ENCODE results near the gene FAM53B.
A peak's percentile ranks its signal among the peaks of the same experiment; 100 is the strongest.

FAM53B gene

DNA sequence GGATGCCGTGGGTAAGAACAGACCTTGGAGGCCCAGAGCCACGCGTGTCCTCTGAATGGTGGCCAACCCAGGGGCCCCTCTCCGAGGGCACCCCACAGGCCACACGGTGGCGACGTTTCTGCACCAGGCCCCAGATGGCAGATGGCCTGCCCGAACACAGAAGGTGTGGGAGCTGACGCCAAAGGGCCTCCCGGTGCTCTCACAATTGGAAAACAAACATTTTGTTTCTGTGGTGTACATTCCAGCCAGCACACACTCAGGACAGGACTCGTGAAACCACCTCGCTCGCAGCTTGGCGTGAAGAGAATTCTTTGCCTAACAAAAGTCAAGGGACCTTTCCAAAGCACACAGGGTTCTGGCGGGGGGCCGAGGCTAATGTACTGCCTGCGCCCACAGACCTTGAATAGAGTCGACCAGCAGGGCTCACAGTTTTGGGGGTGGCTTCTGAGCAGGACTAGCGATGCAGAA lies 112.1 kb downstream of the FAM53B start:
- DNase-seq (ENCODE audit: low read depth in 2 of 2): peak in 1 of 2 donors; percentile 31
- no peak overlapping the region for H3K4me3 ChIP-seq (replicated peaks in 1 of 2; ENCODE audit: low read depth in 2 of 2, low read length in 2 of 2)
- TF ChIP-seq, protein P1, sequence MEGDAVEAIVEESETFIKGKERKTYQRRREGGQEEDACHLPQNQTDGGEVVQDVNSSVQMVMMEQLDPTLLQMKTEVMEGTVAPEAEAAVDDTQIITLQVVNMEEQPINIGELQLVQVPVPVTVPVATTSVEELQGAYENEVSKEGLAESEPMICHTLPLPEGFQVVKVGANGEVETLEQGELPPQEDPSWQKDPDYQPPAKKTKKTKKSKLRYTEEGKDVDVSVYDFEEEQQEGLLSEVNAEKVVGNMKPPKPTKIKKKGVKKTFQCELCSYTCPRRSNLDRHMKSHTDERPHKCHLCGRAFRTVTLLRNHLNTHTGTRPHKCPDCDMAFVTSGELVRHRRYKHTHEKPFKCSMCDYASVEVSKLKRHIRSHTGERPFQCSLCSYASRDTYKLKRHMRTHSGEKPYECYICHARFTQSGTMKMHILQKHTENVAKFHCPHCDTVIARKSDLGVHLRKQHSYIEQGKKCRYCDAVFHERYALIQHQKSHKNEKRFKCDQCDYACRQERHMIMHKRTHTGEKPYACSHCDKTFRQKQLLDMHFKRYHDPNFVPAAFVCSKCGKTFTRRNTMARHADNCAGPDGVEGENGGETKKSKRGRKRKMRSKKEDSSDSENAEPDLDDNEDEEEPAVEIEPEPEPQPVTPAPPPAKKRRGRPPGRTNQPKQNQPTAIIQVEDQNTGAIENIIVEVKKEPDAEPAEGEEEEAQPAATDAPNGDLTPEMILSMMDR (IDR thresholded peaks at IDR 0.05; ENCODE audit: low read depth, low read length): peak; percentile 37

DNA sequence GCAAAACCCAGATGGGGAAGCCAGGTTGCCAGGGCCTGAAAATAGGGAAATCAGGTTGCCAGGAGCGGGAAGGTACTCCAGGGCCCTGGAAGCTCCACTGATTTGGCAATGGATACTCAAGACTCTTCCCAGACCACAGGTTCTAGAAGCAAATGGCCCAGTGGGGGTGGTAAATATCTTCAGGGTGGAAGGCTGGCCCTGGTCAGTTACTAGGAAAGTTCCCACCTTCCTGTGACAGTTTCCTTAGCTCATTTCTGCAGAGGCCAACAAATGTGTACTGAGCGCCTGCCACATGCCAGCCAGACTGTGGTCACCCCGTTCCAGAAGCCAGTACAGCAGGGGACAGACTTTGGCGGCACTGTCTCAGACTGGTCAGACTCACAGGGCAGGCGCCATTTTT lies 113.6 kb downstream of the FAM53B start:
- H3K4me3 ChIP-seq (replicated peaks in 1 of 2; ENCODE audit: low read depth in 2 of 2, low read length in 2 of 2): no peak overlapping the region
- TF ChIP-seq, protein P1 (IDR thresholded peaks at IDR 0.05; ENCODE audit: low read depth, low read length): no peak
- DNase-seq (ENCODE audit: low read depth in 2 of 2): no peak

DNA sequence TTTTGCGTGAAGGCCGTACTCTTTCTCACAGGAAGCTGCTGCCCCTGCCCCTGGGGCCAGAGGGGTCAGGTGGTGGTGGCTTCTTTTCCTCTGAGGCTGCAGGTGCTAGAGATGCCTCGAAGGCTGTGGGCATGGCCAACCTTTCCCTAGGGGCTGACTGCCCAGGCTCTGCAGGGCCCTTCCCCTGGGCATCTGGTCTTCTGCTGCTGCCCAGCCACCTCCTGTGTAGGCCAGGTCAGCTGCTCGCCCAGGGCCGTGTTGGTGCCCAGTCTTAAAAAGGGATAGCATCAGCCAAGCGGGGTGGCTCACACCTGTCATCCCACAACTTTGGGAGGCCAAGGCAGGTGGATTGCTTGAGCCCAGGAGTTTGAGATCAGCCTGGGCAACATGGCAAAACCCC lies 114.3 kb downstream of the FAM53B start:
- no peak for DNase-seq (ENCODE audit: low read depth in 2 of 2)
- H3K4me3 ChIP-seq (replicated peaks in 1 of 2; ENCODE audit: low read depth in 2 of 2, low read length in 2 of 2): no peak overlapping the region
- TF ChIP-seq, protein P1 (IDR thresholded peaks at IDR 0.05; ENCODE audit: low read depth, low read length): no peak

DNA sequence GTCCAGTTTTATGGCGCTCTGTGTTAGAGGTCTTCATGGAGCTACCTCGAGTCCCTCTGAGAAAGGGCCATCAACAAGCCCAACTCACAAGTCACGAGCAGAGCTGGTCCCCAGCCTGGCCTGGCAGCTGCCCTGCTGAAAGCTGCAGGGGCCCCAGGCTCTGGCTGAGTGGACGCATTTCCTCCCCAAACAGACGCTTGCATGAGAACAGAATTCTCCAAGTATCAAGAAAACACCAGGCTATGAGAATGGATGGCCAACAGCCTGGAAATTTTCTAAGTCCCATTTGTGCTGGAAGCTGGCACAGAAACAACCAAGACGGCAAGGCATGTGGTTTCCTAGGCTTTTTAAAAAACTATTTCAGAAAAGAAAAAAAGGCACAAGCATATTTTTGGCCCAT lies 114.8 kb downstream of the FAM53B start:
- DNase-seq (ENCODE audit: low read depth in 2 of 2): no peak
- no peak overlapping the region for H3K4me3 ChIP-seq (replicated peaks in 1 of 2; ENCODE audit: low read depth in 2 of 2, low read length in 2 of 2)
- TF ChIP-seq, protein P1 (IDR thresholded peaks at IDR 0.05; ENCODE audit: low read depth, low read length): no peak

DNA sequence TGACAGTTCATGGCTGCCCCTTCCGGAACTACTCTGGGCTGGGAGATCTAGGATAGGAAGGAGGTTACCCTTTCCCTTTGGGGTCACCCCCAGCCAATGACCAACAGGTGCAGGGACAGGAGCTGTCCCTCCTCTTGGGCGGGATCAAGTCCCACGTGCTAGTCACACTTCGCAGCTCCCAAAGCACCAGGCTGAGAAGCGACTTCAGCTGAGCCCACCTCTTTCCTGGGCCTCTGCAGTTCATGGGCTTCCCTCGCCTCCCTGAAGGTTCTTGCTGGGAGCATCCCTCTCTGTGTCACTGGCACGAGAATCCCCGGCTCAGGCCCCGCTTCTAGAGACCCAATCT lies 115.5 kb downstream of the FAM53B start:
- TF ChIP-seq, protein P1 (IDR thresholded peaks at IDR 0.05; ENCODE audit: low read depth, low read length): no peak

DNA sequence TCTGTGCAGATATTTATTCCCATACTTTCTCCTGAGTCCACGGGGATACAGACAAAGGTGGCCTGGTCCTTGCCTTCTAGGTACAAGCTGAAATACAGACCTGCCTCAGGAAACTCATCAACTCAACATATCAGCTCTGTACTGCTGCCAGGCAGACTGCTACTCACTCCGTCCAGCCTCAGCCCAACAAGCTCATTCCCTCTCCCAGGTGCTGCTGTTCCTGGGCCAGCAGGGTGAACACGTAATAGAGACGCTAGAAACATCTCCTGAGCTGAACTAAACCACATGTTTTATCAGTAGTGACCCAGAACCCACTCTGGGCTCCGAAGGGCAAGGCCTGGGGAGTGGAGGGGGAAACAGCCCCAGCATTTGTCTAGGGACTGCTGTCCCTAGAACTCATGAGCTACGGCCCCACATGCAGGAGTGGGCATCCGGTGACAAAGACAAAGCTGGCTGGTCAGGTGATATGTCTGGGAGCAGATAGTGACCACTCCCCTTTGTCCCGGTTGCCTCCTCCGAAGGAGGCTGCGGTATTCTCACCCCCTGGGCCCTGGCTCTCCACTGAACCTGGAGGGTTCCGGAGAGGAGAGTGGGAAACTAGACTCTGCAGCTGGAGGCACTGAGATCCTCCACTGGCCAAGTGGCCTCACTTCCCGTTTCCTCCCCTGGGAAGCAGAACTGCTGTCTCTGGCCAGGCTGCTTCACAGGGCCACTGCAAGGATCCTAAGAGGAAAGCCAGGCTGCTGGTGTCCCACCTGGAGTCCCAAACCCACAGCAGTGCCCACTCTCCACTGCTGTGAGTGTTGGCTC lies 116.1 kb downstream of the FAM53B start:
- DNase-seq (ENCODE audit: low read depth in 2 of 2): no peak
- H3K4me3 ChIP-seq (replicated peaks in 1 of 2; ENCODE audit: low read depth in 2 of 2, low read length in 2 of 2): no peak overlapping the region
- TF ChIP-seq, protein P1 (IDR thresholded peaks at IDR 0.05; ENCODE audit: low read depth, low read length): no peak

More for the DNA sequence above, 115.5 kb downstream of the FAM53B start:
- no peak for DNase-seq (ENCODE audit: low read depth in 2 of 2)
- no peak overlapping the region for H3K4me3 ChIP-seq (replicated peaks in 1 of 2; ENCODE audit: low read depth in 2 of 2, low read length in 2 of 2)
